HCT116 (cell line): ENCODE data around the gene COG1. TPM values are rescaled to one million over a fixed set of nuclear protein-coding genes. Genes with fewer than 3 reads are reported as not detected.

Experiments
- ATAC-seq: fragments of 200-7000 bp; cut with Tn5 transposase; 2 replicates; pipeline ENCODE4 v1.9.1; 2020; ENCODE audit warnings: mild to moderate bottlenecking, moderate library complexity
- BruUV-seq: library from RNA; stranded (reverse); fragments of 400-500 nt; replicated peaks from 2 replicates; lab custom pipeline; 2021; lab: Mats Ljungman, UMichigan
- CTCF ChIA-PET: fragments of 300-600 bp; sonication (Branson Sonifier 250); formaldehyde crosslinking; loops from one replicate; lab custom pipeline; 2021; ENCODE audit warnings: antibody characterized with exemption; lab: Charles Lee
- POLR2A ChIA-PET: fragments of 300-600, 350-600 bp; sonication (Branson Sonifier 250); formaldehyde crosslinking; loops from one replicate; lab custom pipeline; 2021; ENCODE audit warnings: antibody characterized with exemption; lab: Charles Lee
- RAD21 ChIA-PET, 2 experiments: fragments of 300-600 bp; sonication (Branson Sonifier 250); formaldehyde crosslinking; loops; one replicate each; lab custom pipeline; 2023; ENCODE audit warnings: low total read pairs in 2 of 2; ENCODE audit not compliant: uncharacterized antibody in 2 of 2, unreplicated experiment in 2 of 2, low non-redundant PET in 1 of 2; lab: Charles Lee
- DNase-seq: peaks from one replicate; pipeline ENCODE4 v3.0.0-alpha.2; 2010; ENCODE audit warnings: low read depth, low spot score
- H2AFZ ChIP-seq: fragments of 200-600 bp; shearing (Covaris generic), sonication (generic); 2 replicates; pipeline ENCODE4 v1.6.1; 2017; ENCODE audit warnings: low read depth, mixed run types, mixed read lengths, antibody characterized with exemption, low read length; ENCODE audit not compliant: poor library complexity, severe bottlenecking
- H3K27ac ChIP-seq: 2 replicates; pipeline ENCODE4 v1.5.1; 2012; ENCODE audit warnings: low read depth, low read length
- H3K27me3 ChIP-seq: fragments of 200-600 bp; sonication (generic); 2 replicates; pipeline ENCODE4 v1.6.1; 2016; ENCODE audit warnings: mixed run types, low read length, mixed read lengths; ENCODE audit not compliant: insufficient read depth
- H3K36me3 ChIP-seq, 2 experiments: fragments of 200-500 bp in 1 of 2; fragments of 200-600 bp in 1 of 2; sonication (Bioruptor generic) in 1 of 2; sonication (generic) in 1 of 2; 2 replicates each; pipeline versions ENCODE4 v1.5.1 to v1.6.1; 2014 to 2016; ENCODE audit warnings: low read length in 2 of 2, inconsistent platforms in 1 of 2, mixed read lengths in 1 of 2, mixed run types in 1 of 2; ENCODE audit not compliant: insufficient read depth in 2 of 2, control insufficient read depth in 1 of 2
- H3K4me1 ChIP-seq, 2 experiments: fragments of 200-600 bp in 1 of 2; sonication (generic) in 1 of 2; 2 replicates each; pipeline versions ENCODE4 v1.5.1 to v1.6.1; 2012 to 2017; ENCODE audit warnings: low read length in 2 of 2, inconsistent platforms in 1 of 2, mild to moderate bottlenecking in 1 of 2, mixed read lengths in 1 of 2, mixed run types in 1 of 2, moderate library complexity in 1 of 2; ENCODE audit not compliant: insufficient read depth in 2 of 2, control insufficient read depth in 1 of 2
- H3K4me2 ChIP-seq: fragments of 200-600 bp; sonication (generic); 2 replicates; pipeline ENCODE4 v1.6.1; 2017; ENCODE audit warnings: mixed run types, low read length, mixed read lengths
- H3K4me3 ChIP-seq, 2 experiments: fragments of 200-600 bp in 1 of 2; sonication (generic) in 1 of 2; replicated peaks in 1 of 2; 2 replicates each; pipeline ENCODE4 v1.5.1; 2011 to 2016; ENCODE audit warnings: low read length in 2 of 2, control low read depth in 1 of 2, low read depth in 1 of 2, mild to moderate bottlenecking in 1 of 2, mixed read lengths in 1 of 2, mixed run types in 1 of 2
- H3K79me2 ChIP-seq: fragments of 200-600 bp; sonication (generic); 2 replicates; pipeline ENCODE4 v1.6.1; 2017; ENCODE audit warnings: mild to moderate bottlenecking, mixed run types, low read length, moderate library complexity, mixed read lengths; ENCODE audit not compliant: insufficient read depth
- H3K9ac ChIP-seq: fragments of 200-600 bp; sonication (generic); 2 replicates; pipeline ENCODE4 v1.6.1; 2016; ENCODE audit warnings: low read length, mixed read lengths
- H3K9me2 ChIP-seq: fragments of 200-600 bp; sonication (generic), shearing (Covaris generic); 2 replicates; pipeline ENCODE4 v1.6.1; 2017; ENCODE audit warnings: mixed run types, mild to moderate bottlenecking, moderate library complexity; ENCODE audit not compliant: insufficient read depth
- H3K9me3 ChIP-seq, 2 experiments: fragments of 200-500 bp in 1 of 2; fragments of 200-600 bp in 1 of 2; sonication (Bioruptor generic) in 1 of 2; sonication (generic) in 1 of 2; 2 replicates each; pipeline ENCODE4 v1.6.1; 2014 to 2017; ENCODE audit warnings: low read length in 2 of 2, mixed read lengths in 2 of 2, inconsistent platforms in 1 of 2, low read depth in 1 of 2, mild to moderate bottlenecking in 1 of 2, mixed run types in 1 of 2, moderate library complexity in 1 of 2; ENCODE audit not compliant: control insufficient read depth in 1 of 2, insufficient read depth in 1 of 2
- H4K20me1 ChIP-seq: fragments of 200-600 bp; sonication (generic), shearing (Covaris generic); 2 replicates; pipeline ENCODE4 v1.6.1; 2017; ENCODE audit warnings: mixed run types, mild to moderate bottlenecking, moderate library complexity; ENCODE audit not compliant: insufficient read depth
- CEBPB ChIP-seq: IDR thresholded peaks from 2 replicates; pipeline ENCODE4 v1.6.1; 2012; ENCODE audit warnings: low read depth
- ELF1 ChIP-seq: IDR thresholded peaks from 2 replicates; pipeline ENCODE4 v1.6.1; 2012; ENCODE audit warnings: low read depth, borderline replicate concordance
- FOSL1 ChIP-seq: IDR thresholded peaks from 2 replicates; pipeline ENCODE4 v1.6.1; 2012; ENCODE audit warnings: low read depth
- JUND ChIP-seq: IDR thresholded peaks from 2 replicates; pipeline ENCODE4 v1.6.1; 2012
- POLR2AphosphoS5 ChIP-seq: IDR thresholded peaks from 2 replicates; pipeline ENCODE4 v1.6.1; 2011; ENCODE audit warnings: mild to moderate bottlenecking, low read depth, low read length, moderate library complexity
- RAD21 ChIP-seq: IDR thresholded peaks from 2 replicates; pipeline ENCODE4 v1.6.1; 2012; ENCODE audit warnings: low read depth, mild to moderate bottlenecking
- SIN3A ChIP-seq: IDR thresholded peaks from 2 replicates; pipeline ENCODE4 v1.6.1; 2012; ENCODE audit warnings: low read depth
- SRF ChIP-seq: IDR thresholded peaks from 2 replicates; pipeline ENCODE4 v1.6.1; 2012; ENCODE audit warnings: low read depth
- YY1 ChIP-seq: IDR thresholded peaks from 2 replicates; pipeline ENCODE4 v1.6.1; 2011; ENCODE audit warnings: low read length, low read depth, moderate library complexity, mild to moderate bottlenecking; ENCODE audit not compliant: insufficient replicate concordance; ENCODE audit errors: extremely low read depth
- ZFX ChIP-seq: fragments of 450-650 bp; IDR thresholded peaks from 2 replicates; pipeline ENCODE4 v1.6.1; 2017
- ZNF274 ChIP-seq: fragments of 200-500 bp; sonication (Bioruptor generic); IDR thresholded peaks from 2 replicates; pipeline ENCODE4 v1.6.1; 2014; ENCODE audit warnings: mild to moderate bottlenecking, low read depth, low read length, inconsistent platforms
- intact Hi-C: fragments of 100-400 bp; cut with micrococcal nuclease; formaldehyde crosslinking; loops from 2 replicates; pipeline ENCODE4 v1.10.0; 2022
- total RNA-seq: library from RNA; stranded (reverse); gene quantifications from one replicate; pipeline ENCODE4 v1.2.1, GENCODE V29; 2021; ENCODE audit not compliant: unreplicated experiment
- TF ChIP-seq, protein P1 (sequence below): IDR thresholded peaks from 2 replicates; pipeline ENCODE4 v1.6.1; 2011; ENCODE audit warnings: mild to moderate bottlenecking, low read length, moderate library complexity; ENCODE audit not compliant: insufficient replicate concordance; ENCODE audit errors: extremely low read depth
- TF ChIP-seq, protein P2 (sequence below): IDR thresholded peaks from 2 replicates; pipeline ENCODE4 v1.6.1; 2012
- TF ChIP-seq, protein P3 (sequence below): IDR thresholded peaks from 2 replicates; pipeline ENCODE4 v1.6.1; 2012; ENCODE audit warnings: low read depth
- TF ChIP-seq, protein P4 (sequence below), 3 experiments: fragments of 200-600 bp in 1 of 3; sonication (generic) in 1 of 3; IDR thresholded peaks in 2 of 3; conservative IDR thresholded peaks in 1 of 3; 2 replicates each; pipeline ENCODE4 v1.5.1; 2012 to 2017; ENCODE audit warnings: low read depth in 2 of 3, low read length in 2 of 3, antibody characterized with exemption in 1 of 3, borderline replicate concordance in 1 of 3, control low read depth in 1 of 3, mild to moderate bottlenecking in 1 of 3, mixed read lengths in 1 of 3, mixed run types in 1 of 3, moderate library complexity in 1 of 3; ENCODE audit not compliant: insufficient read depth in 1 of 3

Gene COG1
- total RNA-seq, 1 experiment from 2014 or later: 44.6 TPM

DNA sequence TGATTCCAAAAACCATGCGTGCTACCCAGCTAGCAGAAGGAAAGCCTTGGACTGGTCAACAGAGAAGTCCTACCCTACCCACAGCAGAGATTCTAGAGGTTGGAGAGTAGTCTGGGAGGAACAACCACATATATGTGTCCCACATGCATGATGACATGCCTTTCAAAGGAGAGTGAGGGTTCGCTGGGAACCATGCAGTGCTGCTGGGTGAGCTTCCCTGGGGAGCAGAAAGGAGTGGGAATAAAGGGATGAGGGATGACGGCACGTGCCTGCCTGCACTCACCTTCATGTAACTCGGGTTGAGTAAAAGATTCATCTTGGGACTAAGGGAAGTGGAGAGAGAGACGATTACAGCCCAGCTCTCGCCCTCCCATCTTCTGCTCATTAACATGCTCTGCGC is 59.0 kb downstream of the COG1 start:
- H3K9me3 ChIP-seq: no peaks in the 10 kb centered on the region
- RAD21 ChIA-PET: no interaction called here
- intact Hi-C loops: loop anchor here (10.0 kb wide), 2 partner anchors 533 to 923 kb away; no protein-coding TSS in a partner anchor
- no peak overlapping the region for H3K4me3 ChIP-seq
- no peak overlapping the region for H3K4me2 ChIP-seq
- H3K27ac ChIP-seq: no peak overlapping the region
- no peaks in the 10 kb centered on the region for H3K79me2 ChIP-seq
- DNase-seq: no peak
- no peak for TF ChIP-seq ZNF274
- TF ChIP-seq, protein P1, sequence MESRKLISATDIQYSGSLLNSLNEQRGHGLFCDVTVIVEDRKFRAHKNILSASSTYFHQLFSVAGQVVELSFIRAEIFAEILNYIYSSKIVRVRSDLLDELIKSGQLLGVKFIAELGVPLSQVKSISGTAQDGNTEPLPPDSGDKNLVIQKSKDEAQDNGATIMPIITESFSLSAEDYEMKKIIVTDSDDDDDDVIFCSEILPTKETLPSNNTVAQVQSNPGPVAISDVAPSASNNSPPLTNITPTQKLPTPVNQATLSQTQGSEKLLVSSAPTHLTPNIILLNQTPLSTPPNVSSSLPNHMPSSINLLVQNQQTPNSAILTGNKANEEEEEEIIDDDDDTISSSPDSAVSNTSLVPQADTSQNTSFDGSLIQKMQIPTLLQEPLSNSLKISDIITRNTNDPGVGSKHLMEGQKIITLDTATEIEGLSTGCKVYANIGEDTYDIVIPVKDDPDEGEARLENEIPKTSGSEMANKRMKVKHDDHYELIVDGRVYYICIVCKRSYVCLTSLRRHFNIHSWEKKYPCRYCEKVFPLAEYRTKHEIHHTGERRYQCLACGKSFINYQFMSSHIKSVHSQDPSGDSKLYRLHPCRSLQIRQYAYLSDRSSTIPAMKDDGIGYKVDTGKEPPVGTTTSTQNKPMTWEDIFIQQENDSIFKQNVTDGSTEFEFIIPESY: no peak
- TF ChIP-seq ZFX: no peak
- TF ChIP-seq, protein P2, sequence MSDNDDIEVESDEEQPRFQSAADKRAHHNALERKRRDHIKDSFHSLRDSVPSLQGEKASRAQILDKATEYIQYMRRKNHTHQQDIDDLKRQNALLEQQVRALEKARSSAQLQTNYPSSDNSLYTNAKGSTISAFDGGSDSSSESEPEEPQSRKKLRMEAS: no peak
- no peak for TF ChIP-seq RAD21
- no peak for TF ChIP-seq SRF
- TF ChIP-seq ELF1: no peak
- no peak for TF ChIP-seq SIN3A
- no peak for TF ChIP-seq POLR2AphosphoS5
- no peak for TF ChIP-seq FOSL1
- no peak for TF ChIP-seq CEBPB
- TF ChIP-seq JUND: no peak
- TF ChIP-seq YY1: no peak
- TF ChIP-seq, protein P3, sequence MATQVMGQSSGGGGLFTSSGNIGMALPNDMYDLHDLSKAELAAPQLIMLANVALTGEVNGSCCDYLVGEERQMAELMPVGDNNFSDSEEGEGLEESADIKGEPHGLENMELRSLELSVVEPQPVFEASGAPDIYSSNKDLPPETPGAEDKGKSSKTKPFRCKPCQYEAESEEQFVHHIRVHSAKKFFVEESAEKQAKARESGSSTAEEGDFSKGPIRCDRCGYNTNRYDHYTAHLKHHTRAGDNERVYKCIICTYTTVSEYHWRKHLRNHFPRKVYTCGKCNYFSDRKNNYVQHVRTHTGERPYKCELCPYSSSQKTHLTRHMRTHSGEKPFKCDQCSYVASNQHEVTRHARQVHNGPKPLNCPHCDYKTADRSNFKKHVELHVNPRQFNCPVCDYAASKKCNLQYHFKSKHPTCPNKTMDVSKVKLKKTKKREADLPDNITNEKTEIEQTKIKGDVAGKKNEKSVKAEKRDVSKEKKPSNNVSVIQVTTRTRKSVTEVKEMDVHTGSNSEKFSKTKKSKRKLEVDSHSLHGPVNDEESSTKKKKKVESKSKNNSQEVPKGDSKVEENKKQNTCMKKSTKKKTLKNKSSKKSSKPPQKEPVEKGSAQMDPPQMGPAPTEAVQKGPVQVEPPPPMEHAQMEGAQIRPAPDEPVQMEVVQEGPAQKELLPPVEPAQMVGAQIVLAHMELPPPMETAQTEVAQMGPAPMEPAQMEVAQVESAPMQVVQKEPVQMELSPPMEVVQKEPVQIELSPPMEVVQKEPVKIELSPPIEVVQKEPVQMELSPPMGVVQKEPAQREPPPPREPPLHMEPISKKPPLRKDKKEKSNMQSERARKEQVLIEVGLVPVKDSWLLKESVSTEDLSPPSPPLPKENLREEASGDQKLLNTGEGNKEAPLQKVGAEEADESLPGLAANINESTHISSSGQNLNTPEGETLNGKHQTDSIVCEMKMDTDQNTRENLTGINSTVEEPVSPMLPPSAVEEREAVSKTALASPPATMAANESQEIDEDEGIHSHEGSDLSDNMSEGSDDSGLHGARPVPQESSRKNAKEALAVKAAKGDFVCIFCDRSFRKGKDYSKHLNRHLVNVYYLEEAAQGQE: no peak
- TF ChIP-seq, protein P4, sequence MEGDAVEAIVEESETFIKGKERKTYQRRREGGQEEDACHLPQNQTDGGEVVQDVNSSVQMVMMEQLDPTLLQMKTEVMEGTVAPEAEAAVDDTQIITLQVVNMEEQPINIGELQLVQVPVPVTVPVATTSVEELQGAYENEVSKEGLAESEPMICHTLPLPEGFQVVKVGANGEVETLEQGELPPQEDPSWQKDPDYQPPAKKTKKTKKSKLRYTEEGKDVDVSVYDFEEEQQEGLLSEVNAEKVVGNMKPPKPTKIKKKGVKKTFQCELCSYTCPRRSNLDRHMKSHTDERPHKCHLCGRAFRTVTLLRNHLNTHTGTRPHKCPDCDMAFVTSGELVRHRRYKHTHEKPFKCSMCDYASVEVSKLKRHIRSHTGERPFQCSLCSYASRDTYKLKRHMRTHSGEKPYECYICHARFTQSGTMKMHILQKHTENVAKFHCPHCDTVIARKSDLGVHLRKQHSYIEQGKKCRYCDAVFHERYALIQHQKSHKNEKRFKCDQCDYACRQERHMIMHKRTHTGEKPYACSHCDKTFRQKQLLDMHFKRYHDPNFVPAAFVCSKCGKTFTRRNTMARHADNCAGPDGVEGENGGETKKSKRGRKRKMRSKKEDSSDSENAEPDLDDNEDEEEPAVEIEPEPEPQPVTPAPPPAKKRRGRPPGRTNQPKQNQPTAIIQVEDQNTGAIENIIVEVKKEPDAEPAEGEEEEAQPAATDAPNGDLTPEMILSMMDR (IDR thresholded peaks at IDR 0.05 in 2 of 3, conservative IDR thresholded peaks at IDR 0.05 in 1 of 3; ENCODE audit: borderline replicate concordance in 1 of 3, insufficient read depth in 1 of 3, low read depth in 2 of 3, low read length in 2 of 3): no peak
- TF ChIP-seq, all 23 proteins: peak for 0
- no peaks in the 10 kb centered on the region for H4K20me1 ChIP-seq
- no peak overlapping the region for H3K9ac ChIP-seq
- ChIA-PET POLR2A (interaction anchor here (0.6 kb wide), 1 partner anchor 14 kb away, joined by 3 read pairs; no protein-coding TSS in a partner anchor), CTCF (interaction anchor here (1.0 to 8.1 kb wide), 2 partner anchors 118 kb away, joined by 3 to 180 read pairs; no protein-coding TSS in a partner anchor)
- no peak for ATAC-seq
- BruUV-seq: no TSS peak
- no peaks in the 10 kb centered on the region for H3K9me2 ChIP-seq
- H2AFZ ChIP-seq: no peak overlapping the region
- H3K4me1 ChIP-seq: no peaks in the 10 kb centered on the region
- peaks cover 2 to 6% of the 10 kb centered on the region in 2 experiments; a peak in 2 of 4 replicates for H3K36me3 ChIP-seq
- no peaks in the 10 kb centered on the region for H3K27me3 ChIP-seq
